NCI-H2196 treated with DMSO at 0.1 percent for 48 hours (cell line): ENCODE data around the gene RNF208.
A peak's percentile ranks its signal among the peaks of the same experiment; 100 is the strongest.
"Not testable (repeated sequence)": the region's sequence is repeated elsewhere in the genome, so short reads cannot be mapped to it uniquely, and the experiment has no call there.

Experiments used
- DNase-seq: peaks from one replicate; lab custom pipeline; 2025; ENCODE audit not compliant: unreplicated experiment; lab: John Stamatoyannopoulos, UW

RNF208 gene

GRCh38 chr9:137253717-137254623 is 31.9 kb upstream of the RNF208 start:
- DNase-seq = no peak

- DNase-seq = no peak
Observed at GRCh38 chr9:137252555-137253506, 30.8 kb upstream of the RNF208 start.

GRCh38 chr9:137251490-137252268 is 29.6 kb upstream of the RNF208 start:
- DNase-seq = no peak

- no peak for DNase-seq
Observed at GRCh38 chr9:137251194-137251461, 29.1 kb upstream of the RNF208 start, which contains the start of gene STPG3. STPG3 (plus strand) TSS chr9:137251286; CDS start chr9:137251287, 1 bp downstream.

- DNase-seq = no peak
Observed at GRCh38 chr9:137250329-137251193, 28.5 kb upstream of the RNF208 start.

GRCh38 chr9:137247916-137248175 is 25.8 kb upstream of the RNF208 start:
- no peak for DNase-seq

GRCh38 chr9:137247135-137247915 is 25.3 kb upstream of the RNF208 start:
- DNase-seq = peak; percentile 31

GRCh38 chr9:137245450-137246421 is 23.7 kb upstream of the RNF208 start:
- no peak for DNase-seq

- DNase-seq = no peak
Observed at GRCh38 chr9:137244486-137245449, 22.7 kb upstream of the RNF208 start.

- DNase-seq = no peak
Observed at GRCh38 chr9:137243626-137244485, 21.8 kb upstream of the RNF208 start.

GRCh38 chr9:137243266-137243625 is 21.2 kb upstream of the RNF208 start:
- DNase-seq = not testable (repeated sequence)

- no peak for DNase-seq
Observed at GRCh38 chr9:137242269-137243203, 20.5 kb upstream of the RNF208 start.

- DNase-seq = no peak
Observed at GRCh38 chr9:137241490-137242268, 19.6 kb upstream of the RNF208 start.

- peak; percentile 99 for DNase-seq
Observed at GRCh38 chr9:137240841-137241489, 18.9 kb upstream of the RNF208 start, which contains the start of gene TUBB4B. TUBB4B (plus strand) TSS chr9:137241287; CDS start chr9:137241361, 74 bp downstream.
